HG03378 (cell line): ENCODE measurements around the gene DSCAML1.
A peak's percentile ranks its signal among the peaks of the same experiment; 100 is the strongest.
"Not testable (repeated sequence)": the region's sequence is repeated elsewhere in the genome, so short reads cannot be mapped to it uniquely, and the experiment has no call there.

ENCODE experiments used
- ATAC-seq: cut with Tn5 transposase; IDR thresholded peaks from one replicate; pipeline ENCODE4 v1.9.1; 2021; ENCODE audit warnings: mild to moderate bottlenecking, moderate library complexity; ENCODE audit not compliant: unreplicated experiment

DSCAML1 gene

DNA sequence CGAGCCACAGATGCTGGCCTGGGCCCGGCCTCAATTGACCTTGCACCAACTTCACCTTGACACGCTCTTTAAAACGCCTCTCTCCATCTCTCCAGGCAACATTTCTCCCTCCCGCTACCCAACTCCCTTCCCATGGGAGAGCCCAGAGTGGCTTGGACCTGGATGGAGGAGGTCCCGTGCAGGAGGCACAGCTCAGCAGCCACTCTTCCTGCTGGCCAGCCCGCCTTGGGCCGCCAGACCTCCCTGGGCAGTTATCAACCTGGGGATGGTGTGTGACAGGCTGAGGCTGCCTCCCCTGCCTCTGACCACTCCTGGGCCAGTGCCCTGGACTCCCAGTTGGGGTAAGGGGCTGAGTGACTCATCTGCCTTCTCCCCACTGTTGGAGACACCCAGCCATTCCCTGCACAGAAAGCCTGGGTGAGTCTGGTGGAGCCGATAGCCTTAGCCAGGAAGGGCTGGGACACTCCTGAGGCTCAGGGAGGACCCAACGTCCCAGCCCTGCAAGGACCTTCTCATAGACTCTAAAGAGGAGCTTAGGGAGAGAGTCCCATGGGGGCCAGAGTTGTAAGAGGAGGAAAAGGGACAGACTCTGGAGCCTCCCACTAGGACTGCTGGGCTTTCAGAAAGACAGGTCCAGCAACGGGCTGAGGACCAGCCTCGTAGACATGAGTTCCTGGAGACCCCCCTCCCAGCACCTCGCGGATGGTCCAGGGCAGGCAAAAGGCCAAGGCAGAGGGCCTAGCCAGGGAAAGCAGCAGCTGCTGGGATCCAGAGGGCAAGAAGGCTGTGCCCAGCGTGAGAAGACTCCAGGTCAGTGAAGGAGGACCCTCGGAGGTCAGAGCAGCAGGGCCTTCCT is 337.7 kb downstream of the DSCAML1 start:
- ATAC-seq: no peak

DNA sequence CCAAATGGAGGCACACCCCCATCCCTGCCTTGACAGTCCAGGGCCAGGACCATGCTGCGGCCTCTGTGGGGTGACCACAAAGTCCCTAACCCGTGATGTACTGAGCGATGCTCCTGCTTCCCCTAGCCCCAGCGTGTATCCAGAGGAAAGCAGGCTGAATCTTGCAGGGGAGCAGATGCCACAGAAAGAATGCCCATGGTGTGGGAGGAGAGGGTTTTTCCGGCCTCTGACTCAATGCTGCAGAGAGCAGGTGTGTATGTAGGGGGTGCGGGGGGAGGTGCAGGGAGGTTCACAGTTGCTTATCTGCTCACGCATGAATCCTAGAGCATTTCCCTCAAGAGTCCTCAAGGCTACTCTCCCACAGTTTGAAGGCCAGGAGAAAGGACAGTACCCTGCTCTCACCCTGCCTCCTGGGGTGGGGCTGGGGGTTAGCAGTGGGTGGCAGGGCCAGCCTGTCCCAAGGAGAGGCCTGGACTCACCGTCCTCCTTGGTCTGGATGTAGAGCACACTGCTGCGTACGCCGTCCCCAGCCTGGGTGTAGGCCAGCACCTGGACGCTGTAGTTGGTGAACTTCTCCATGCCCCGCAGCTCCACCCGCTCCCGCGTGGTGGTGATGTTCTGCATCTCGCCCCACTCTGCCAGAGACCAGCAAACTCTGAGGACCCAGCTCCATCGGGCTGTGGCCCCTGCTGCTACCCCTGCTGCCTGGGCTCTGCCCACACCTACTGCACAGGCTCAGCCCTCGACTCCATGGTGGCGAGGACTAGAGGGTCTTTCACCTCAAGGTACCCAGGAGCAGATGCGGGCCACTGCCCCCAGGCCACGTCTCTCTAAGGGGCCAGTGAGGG is 338.5 kb downstream of the DSCAML1 start:
- no peak for ATAC-seq

DNA sequence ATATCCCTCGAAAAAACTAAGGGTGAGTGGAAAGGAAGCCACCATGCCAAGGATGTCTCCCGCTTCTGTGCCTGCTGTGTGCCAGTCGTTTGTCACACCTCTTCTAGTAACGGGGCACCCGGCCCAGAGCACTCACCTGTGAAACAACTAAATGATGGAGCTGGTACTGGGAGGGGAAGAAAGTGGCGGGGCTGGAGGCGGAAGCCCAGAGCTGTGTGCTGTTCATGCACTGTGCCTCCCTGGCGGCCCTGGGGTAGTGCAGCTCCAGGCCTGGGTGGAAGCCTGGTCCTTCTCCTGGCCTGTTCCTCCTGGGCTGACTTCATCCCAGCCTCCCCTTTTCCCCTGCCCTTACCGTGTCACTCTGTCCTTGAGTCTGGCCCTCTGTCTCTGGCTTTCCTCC is 339.2 kb downstream of the DSCAML1 start:
- no peak for ATAC-seq

DNA sequence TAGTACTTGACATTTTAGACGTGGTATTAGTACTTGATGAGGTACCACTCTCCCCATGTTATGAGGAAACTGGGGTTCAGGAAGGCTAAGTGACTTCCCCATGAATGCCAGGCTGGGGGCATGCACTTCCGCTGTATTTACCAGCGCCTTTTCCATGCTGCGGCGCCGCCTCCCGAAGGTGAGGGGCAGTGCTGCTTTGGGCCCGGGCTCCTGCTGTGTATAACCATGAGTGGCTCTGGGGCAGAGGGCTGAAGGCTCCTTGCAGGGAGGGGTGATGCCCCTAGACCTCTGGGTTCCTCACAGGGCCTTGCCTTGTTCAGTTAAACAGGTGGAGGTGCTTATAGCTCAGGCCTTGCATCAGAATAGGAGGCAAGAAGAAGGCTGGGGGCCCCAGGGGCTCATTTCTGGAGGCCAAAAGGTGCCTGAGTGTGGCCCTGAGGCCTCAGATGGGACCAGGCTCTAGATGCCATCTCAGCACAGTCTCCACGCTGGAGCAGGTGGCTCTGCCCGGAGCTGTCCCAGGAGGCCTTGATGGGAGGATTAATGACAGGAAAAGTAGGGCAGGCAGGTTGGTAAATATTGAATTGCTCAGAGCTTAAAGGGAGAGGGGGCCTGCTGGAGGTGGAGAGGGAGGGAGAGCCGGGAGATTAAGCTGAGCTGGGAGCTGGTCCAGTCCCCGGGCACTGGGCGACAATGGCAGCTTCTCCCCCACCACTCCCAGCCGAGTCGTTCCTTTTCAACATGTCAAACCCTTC is 339.8 kb downstream of the DSCAML1 start:
- ATAC-seq: no peak

DNA sequence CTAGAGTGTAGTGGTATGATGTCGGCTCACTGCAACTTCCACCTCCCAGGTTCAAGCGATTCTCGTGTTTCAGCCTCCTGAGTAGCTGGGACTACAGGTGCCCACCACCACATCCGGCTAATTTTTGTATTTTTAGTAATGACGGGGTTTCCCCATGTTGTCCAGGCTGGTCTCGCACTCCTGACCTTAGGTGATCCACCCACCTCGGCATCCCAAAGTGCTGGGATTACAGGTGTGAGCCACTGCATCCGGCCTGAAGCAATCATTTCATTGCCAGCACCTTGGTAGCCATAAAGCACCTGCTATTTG is 340.3 kb downstream of the DSCAML1 start:
- ATAC-seq: not testable (repeated sequence)

DNA sequence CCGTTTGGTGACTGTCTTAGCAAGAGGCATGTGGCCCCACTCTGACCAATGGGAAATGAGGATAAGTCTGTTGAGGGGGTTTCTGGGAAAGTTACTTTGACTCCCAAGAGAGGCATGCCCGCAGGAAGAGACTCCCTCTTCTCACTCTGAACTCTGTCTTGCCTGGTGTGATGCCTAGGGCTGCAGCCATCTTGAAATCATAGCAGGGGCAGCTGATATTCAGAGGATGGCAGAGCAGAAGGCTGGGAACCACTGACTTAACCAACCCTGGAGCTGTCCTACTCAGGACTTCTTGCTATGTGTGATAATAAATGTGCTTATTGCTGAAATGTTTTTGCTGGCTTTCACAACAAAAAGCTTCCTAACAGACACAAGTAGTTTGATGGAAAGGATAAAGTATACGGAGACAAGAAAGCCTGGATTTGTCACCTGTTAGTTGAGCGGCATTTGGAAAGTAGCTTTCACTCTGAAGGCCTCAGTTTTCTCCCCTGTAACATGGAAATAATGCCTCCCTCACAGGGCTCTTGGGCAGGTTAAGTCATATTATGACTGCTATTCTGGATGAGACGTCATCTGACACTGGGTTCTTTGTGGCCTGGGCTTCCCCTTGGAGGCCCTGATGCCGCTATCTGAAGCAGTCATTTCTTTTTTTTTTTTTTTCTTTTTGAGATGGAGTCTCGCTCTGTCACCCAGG is 340.8 kb downstream of the DSCAML1 start:
- ATAC-seq: peak; percentile 70

DNA sequence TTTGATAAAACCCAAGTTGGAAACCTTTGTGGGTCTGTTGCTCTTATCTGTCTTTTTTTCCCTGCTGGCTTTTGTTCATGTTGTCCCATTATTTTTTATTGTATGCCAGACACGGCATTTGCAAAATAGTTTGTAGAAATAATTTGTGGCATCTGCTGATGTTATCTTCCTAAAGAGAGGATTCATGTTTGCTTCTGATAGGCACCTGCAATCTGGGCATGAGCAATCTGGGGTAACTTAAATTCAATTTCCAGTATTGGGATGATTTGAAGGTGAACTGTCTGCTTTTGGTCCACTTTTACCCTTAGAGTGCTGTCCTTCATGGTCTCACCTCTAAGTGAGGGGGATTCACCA is 342.5 kb downstream of the DSCAML1 start:
- ATAC-seq: no peak

DNA sequence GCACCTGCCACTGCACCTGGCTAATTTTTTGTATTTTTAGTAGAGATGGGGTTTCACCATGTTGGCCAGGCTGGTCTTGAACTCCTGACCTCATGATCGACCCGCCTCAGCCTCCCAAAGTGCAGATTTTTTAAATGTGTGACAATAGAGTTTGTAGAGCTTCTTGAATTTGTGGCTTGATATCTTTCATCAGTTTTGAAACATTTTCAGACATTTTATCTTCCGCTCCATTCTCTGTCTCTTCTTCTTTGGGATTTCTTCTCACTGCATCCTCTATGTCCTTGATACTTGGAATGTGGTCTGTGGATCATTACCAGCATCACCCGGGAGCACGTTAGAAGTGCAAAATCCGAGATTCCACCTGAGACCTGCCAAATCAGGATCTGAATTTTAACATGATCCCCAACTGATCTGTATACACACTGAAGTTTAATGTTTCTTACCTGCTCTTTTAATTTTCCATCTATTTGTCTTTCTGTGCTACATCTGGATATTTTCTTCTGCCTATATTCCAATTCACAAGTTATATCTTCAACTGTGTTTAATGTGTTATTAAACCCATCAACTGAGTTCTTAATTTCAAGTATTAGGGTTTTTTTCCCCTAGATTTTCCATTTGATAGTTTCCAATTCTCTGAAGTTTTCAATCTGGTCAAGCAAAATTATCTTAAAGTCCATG is 343.0 kb downstream of the DSCAML1 start:
- no peak for ATAC-seq

DNA sequence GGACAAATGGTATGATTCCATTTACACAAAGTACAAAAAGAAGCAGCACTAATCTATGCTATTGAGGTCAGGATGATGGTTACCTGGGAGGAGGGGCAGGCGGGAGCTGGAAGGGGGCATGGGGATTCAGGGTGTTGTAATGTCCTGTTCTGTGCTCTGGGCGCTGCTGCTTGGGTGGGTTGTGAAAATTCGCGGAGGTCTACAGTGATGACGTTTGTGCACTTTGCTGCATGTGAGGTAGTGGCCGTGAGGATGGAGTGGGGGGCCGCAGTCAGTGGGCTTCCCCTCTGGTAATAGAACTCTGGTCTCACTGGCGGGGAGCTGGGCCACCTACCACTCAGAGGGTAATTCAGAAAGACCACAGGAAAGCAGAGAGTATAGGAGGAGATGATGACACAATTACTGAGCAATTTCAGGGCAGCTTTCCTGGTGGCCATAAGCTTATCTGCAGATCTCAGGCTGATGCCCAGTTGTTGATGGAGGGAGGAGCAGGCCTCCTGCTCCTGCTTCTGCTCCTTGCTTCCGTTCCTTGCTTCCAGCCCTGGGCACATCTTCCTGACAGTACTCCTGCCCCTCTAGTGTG is 347.8 kb downstream of the DSCAML1 start:
- no peak for ATAC-seq

DNA sequence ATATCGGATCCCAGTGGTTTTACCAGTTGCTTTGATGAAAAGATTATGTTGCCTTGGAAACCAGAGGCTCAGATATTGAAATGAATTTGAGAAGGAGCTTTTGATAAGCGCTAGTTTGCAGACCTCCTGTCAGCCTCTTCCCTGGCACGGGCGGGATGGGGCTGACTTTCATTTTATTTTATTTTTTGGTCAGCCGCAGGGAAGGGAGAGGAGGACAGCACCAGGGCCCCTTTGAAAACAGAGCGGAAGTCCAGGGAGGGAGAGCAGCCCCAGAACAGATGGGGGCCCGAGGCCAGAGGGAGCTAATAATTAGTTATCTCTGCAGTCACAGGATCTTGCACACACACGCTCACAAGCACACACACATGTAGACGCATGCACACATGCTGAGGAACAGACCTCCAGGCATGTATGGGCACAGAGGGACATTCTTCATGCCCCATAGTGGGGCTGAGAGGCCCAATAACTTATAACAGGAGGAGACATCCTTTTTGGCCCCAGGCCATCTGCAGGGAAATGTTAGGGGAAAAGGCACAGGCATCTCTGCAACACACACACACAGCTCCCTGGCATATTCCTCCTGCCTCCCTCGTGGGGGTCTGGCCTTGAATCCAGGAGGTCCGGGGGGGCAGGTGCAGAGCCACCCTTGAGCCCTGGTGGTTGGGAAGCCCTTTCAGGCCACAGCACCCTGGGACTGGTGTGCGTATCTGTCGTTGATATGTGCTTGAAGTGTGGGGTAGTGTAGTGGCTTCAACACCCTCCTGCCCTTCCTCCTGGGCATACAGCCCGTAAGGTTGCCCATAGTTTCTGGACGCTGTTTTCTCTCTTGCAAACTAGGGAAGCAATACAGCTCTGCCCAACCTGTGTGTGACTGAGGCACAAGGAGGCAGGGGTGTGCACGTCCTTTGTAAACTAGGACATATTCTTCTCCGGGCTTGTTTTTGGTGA is 352.0 kb downstream of the DSCAML1 start:
- ATAC-seq: no peak

DNA sequence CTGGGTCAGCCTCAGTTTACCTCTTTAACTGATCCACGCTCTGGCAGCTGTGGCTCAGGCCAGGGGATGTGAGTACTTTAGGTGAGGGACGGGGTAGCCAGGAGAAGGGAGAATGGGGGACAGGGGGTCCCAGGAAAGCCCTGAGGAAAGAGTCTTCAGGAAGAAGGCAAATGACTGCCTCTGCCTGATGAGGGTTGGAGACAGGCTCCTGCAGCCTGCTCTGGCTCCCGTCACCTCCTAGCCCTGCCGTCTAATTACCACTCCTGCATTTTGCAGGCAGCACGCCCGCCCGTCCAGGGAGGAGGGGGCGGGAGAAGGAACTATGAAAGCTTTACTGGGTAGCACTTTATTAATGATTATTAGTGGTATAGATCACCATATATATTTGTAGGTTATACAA is 352.8 kb downstream of the DSCAML1 start:
- no peak for ATAC-seq

DNA sequence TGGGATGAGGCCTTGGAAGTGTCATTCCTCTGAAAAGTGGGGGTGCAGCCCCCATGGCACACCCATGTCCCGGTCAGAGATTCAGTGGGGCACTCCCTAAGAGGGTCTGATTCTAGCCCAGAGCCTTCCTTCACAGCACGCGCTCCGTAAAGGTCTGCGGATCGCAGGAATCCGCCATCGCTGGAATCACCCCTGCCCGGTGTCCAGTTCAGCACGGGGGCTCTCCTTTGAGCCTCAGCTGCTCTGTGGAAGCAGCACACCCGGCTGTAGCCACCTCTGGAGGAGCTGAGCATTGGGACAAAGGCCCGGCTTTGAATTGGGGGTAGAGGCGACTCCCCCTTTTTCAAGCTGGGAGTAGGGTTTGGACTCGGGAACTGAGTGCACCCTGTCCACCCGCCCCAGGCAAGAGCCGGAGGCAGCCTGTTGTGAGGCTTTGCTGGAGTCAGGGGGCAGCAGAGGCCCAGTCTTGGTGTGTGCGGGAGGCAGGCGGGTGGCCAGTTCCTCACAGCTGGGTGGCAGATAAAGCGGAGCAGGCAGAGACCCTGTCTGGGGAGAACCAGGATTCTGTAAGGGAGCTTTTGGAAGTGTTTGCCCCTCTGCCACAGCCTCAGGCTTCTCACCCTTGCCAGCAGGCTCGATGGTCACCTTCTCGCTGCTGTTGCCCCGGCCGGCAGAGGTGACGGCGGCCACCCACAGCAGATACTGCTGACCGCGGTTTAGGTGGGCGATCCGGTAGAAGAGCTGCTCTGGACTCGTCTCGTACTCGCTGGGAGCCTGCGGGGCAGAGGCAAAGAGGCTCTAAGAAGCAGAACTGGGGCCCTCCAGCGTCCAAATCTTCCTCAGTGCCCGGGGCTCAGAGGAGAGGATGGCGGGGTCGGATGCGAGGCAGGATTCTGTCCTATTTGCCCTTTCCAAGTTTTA is 353.5 kb downstream of the DSCAML1 start:
- ATAC-seq: no peak

DNA sequence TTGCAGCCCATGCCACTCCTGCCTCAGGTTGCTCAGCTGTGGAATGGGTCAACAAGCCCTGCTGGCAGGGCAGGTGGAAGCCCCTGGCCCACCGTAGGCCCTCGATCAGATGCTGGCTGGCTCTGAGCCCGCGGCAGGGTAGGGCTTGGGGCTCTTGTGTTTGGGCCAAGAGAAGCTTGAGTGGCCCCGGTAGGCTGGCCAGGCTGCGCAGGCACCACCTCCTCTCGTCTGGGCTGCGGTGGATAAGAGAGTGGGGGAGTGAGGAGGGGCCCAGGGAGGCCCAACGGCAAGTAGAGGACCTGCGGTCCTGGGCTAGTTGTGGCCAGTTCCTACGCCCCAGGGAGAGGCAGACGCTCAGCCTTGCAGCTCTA is 354.2 kb downstream of the DSCAML1 start:
- ATAC-seq: no peak

DNA sequence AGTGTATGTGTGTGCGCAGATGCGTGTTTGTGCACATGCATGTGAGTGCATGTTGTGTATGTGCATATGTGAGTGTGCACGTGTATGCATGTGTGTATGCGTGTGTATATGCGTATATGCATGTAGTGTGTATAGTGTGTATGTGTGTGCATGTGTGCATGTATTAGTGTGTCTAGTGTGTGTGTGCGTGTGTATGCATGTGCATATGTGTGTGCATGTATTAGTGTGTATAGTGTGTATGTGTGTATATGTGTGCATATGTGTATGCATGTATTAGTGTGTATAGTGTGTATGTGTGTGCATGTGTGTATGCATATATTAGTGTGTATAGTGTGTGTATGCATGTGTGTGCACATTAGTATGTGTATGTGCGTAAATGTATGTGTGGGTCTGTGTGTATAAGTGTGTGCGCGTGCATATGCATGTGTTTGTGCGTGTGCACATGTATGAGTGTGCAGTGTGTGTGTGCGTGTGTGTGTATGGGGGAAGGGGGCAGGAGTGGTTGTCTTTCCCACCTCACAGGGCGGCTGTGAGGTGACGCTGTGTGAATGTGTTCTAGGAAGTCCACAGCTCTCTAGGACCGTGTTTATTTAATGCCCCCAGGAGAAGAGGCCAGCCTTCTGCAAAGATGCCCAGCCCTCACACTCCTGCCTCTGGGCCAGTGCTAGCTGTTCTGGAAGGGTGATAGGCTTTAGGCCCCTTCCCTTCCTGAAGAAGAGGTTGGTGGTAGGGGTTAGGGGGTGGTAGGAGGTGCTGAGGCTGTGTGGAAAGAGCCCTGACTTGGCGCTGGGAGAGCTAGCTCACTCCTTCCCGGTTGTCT is 354.8 kb downstream of the DSCAML1 start:
- no peak for ATAC-seq

DNA sequence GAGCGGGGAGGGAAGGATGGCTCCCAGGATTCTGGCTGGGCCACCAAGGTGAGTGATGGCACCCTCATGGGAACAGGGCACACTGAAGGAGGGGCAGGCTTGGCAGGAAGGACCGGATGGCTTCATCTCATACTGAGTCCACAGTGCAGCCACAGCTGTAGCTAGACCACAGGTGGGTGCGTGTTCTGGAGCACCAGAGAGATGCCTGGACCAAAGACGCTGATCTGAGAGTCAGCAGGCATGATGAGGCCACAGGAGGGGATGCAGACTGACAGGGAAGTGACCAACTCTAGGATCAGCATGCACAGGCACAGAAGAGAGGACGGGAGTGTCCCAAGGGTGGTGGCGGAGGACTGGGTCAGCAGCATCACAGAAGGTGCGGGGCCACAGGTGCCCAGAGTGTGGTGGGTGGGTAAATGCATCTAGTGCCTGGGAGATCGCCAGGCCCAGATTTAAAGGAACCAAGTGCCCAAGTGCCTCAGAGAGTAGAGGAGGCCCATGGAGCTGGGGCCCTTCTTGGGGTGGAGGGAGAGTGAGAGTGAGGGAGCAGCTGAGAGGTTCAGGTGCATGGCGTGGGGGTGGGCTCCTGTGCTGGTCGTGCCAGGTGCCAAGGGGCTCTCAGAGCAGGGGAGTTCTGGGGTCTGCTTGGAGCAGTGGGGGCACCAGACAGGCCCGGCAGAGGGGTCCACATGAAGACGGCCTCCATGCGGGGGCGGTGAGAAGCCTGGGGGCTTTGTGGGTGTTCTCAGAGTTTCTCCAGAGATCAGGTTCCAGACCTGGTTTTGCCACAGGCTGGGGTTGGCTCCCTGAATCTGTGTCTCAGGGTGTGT is 355.7 kb downstream of the DSCAML1 start:
- no peak for ATAC-seq

DNA sequence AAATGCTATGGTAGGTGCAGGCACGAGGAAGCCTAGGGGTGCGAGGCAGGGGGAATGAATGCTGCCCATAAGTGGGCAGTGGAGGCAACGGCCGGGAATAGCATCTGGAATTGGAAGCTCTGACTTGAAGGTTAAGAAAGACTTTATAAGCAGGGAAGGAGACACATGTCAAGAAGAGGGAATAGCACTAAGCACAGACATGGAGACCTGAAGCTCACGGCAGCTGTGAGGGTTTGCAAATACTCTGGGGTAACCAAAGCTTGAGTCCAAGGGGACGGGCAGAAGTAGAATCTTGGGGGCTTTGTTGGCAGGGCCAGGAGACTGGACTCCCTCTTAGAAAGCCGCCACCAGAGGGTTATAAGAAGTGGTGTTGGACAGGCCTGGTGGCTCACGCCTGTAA is 356.8 kb downstream of the DSCAML1 start:
- ATAC-seq: no peak
